K562 (cell line): ENCODE data around the gene CNOT11. TPM values are rescaled to one million over a fixed set of nuclear protein-coding genes. Genes with fewer than 3 reads are reported as not detected.

Source experiments
- ATAC-seq: fragments of 200-7000 bp; cut with Tn5 transposase; 3 replicates; pipeline ENCODE4 v1.9.1; 2020; ENCODE audit warnings: moderate library complexity
- BruUV-seq: library from RNA; stranded (reverse); fragments of 400-500 nt; replicated peaks from 2 replicates; lab custom pipeline; 2021; lab: Mats Ljungman, UMichigan
- CTCF ChIA-PET: fragments of 300-600 bp; formaldehyde crosslinking; extraction: SDS; loops from one replicate; lab custom pipeline; 2021; ENCODE audit warnings: low intra/inter-chr PET ratio; lab: Yijun Ruan, JAX
- POLR2A ChIA-PET: fragments of 300-600, 350-650 bp; sonication (Branson Sonifier 250); formaldehyde crosslinking; extraction: SDS; loops from one replicate; lab custom pipeline; 2021; ENCODE audit warnings: antibody characterized with exemption, inconsistent platforms; lab: Yijun Ruan, JAX
- DNase-seq, 4 experiments: peaks; one replicate each; pipeline versions ENCODE4 v3.0.0 to v3.0.0-alpha.2; 2011 to 2018; ENCODE audit warnings: low spot score in 3 of 4, mixed read lengths in 3 of 4; ENCODE audit errors: extremely low read depth in 1 of 4
- FAIRE-seq: peaks from 2 replicates; lab custom pipeline; 2011; peaks lifted over from hg19 to GRCh38; lab: Jason Lieb, UNC
- H2AFZ ChIP-seq: 2 replicates; pipeline ENCODE4 v1.6.0; 2011; ENCODE audit warnings: low read depth, low read length, control low read depth, inconsistent platforms
- H3K27ac ChIP-seq: fragments of 200-600 bp; 3 replicates; pipeline ENCODE4 v1.8.0; 2011; ENCODE audit warnings: low read depth, mild to moderate bottlenecking, control low read depth, inconsistent platforms, low read length, moderate library complexity, mixed read lengths; ENCODE audit errors: extremely low read depth
- H3K27me3 ChIP-seq, 2 experiments: fragments of 300-600 bp in 1 of 2; 2 replicates in 1 of 2; 3 replicates in 1 of 2; pipeline versions ENCODE4 v1.6.0 to v1.8.0; 2011; ENCODE audit warnings: inconsistent platforms in 2 of 2, low read length in 2 of 2, mild to moderate bottlenecking in 1 of 2, mixed read lengths in 1 of 2, moderate library complexity in 1 of 2; ENCODE audit not compliant: control insufficient read depth in 2 of 2, insufficient read depth in 2 of 2
- H3K36me3 ChIP-seq: fragments of 300-600 bp; 3 replicates; pipeline ENCODE4 v1.8.0; 2011; ENCODE audit warnings: mild to moderate bottlenecking, low read length, inconsistent platforms; ENCODE audit not compliant: control insufficient read depth, insufficient read depth
- H3K4me1 ChIP-seq, 2 experiments: fragments of 200-600 bp in 1 of 2; replicated peaks in 1 of 2; 2 replicates in 1 of 2; 3 replicates in 1 of 2; pipeline versions ENCODE4 v1.5.1 to v1.8.0; 2011; ENCODE audit warnings: inconsistent platforms in 2 of 2, low read length in 2 of 2, mild to moderate bottlenecking in 1 of 2, mixed read lengths in 1 of 2, moderate library complexity in 1 of 2; ENCODE audit not compliant: control insufficient read depth in 2 of 2, insufficient read depth in 2 of 2
- H3K4me2 ChIP-seq: 2 replicates; pipeline ENCODE4 v1.6.1; 2011; ENCODE audit warnings: low read length, control low read depth, inconsistent platforms, mixed read lengths; ENCODE audit not compliant: insufficient read depth
- H3K4me3 ChIP-seq: fragments of 200-600 bp; sonication (generic), shearing (Covaris generic); 2 replicates; pipeline ENCODE4 v1.5.1; 2016; ENCODE audit warnings: control low read depth, inconsistent platforms
- H3K79me2 ChIP-seq: fragments of 200-600 bp; 3 replicates; pipeline ENCODE4 v1.8.0; 2011; ENCODE audit warnings: low read length, inconsistent platforms; ENCODE audit not compliant: control insufficient read depth, insufficient read depth
- H3K9ac ChIP-seq, 2 experiments: 2 replicates each; pipeline versions ENCODE4 v1.6.0 to v1.6.1; 2011; ENCODE audit warnings: low read depth in 2 of 2, low read length in 2 of 2, control low read depth in 1 of 2, inconsistent platforms in 1 of 2, mild to moderate bottlenecking in 1 of 2, mixed read lengths in 1 of 2; ENCODE audit not compliant: insufficient read depth in 1 of 2
- H3K9me1 ChIP-seq: one replicate; pipeline ENCODE4 v1.6.0; 2011; ENCODE audit warnings: inconsistent platforms, mild to moderate bottlenecking, low read length, moderate library complexity; ENCODE audit not compliant: control insufficient read depth, insufficient read depth
- H3K9me3 ChIP-seq: replicated peaks from 2 replicates; pipeline ENCODE4 v1.5.1; 2011; ENCODE audit warnings: low read depth, low read length, inconsistent platforms; ENCODE audit not compliant: control insufficient read depth, insufficient read depth
- H4K20me1 ChIP-seq: replicated peaks from 2 replicates; pipeline ENCODE4 v1.6.1; 2011; ENCODE audit warnings: low read length, inconsistent platforms, mixed read lengths; ENCODE audit not compliant: control insufficient read depth, insufficient read depth
- ARID1B ChIP-seq: fragments of 450-650 bp; IDR thresholded peaks from 2 replicates; pipeline ENCODE4 v1.6.1; 2016; ENCODE audit warnings: antibody characterized with exemption, mild to moderate bottlenecking, inconsistent platforms
- PML ChIP-seq: IDR thresholded peaks from 2 replicates; pipeline ENCODE4 v1.6.1; 2012; ENCODE audit warnings: low read length, inconsistent platforms
- POLR2B ChIP-seq: fragments of 450-650 bp; IDR thresholded peaks from 2 replicates; pipeline ENCODE4 v1.6.1; 2018; ENCODE audit warnings: low read depth; ENCODE audit not compliant: partially characterized antibody
- ZNF431 ChIP-seq: sonication (generic); formaldehyde crosslinking; IDR thresholded peaks from 2 replicates; pipeline ENCODE4 v1.8.0; 2022; ENCODE audit warnings: mild to moderate bottlenecking, missing genetic modification reagents
- WGBS: fragments of 100-300 bp; shearing (Covaris generic); methylation state at CpG from one replicate; pipeline ENCODE4 v1.1.6; 2016; ENCODE audit warnings: low coverage, mixed read lengths; ENCODE audit not compliant: insufficient coverage; ENCODE audit errors: missing lambda C conversion rate; 5-methylcytosine and 5-hydroxymethylcytosine counted together
- in situ Hi-C: fragments of 300-500 bp; cut with MboI; formaldehyde crosslinking; loops from 4 replicates; pipeline ENCODE4 v1.15.0; 2018; ENCODE audit warnings: inconsistent platforms, mixed read lengths
- intact Hi-C: fragments of 100-400 bp; cut with micrococcal nuclease; formaldehyde crosslinking; loops from 2 replicates; pipeline ENCODE4 v1.14.2; 2022
- polyA plus RNA-seq, 8 experiments: library from polyadenylated mRNA; depleted of rRNA in 4 of 8; stranded (reverse) in 5 of 8; unstranded in 3 of 8; fragments of >200 nt; fragmentation: Nextera tagmentation in 2 of 8; fragmentation: Illumina TruSeq in 1 of 8; extraction: Ambion mirVana in 2 of 8; extraction: Trizol in 1 of 8; gene quantifications; 2 replicates each; pipeline versions ENCODE4 v1.2.1 to v1.2.3, GENCODE V29; 2011 to 2014; ENCODE audit warnings: inconsistent platforms in 1 of 8, missing spikeins in 1 of 8
- total RNA-seq, 7 experiments: library from RNA; depleted of rRNA in 6 of 7; stranded (reverse); fragments of >200 nt in 6 of 7; fragmentation: Illumina TruSeq in 2 of 7; extraction: Trizol in 2 of 7; gene quantifications; 2 replicates each; pipeline versions ENCODE4 v1.2.1 to v1.2.3, GENCODE V29; 2011 to 2021; ENCODE audit warnings: low replicate concordance in 1 of 7
- TF ChIP-seq, protein P1 (sequence below), 2 experiments: fragments of 200-800 bp in 1 of 2; sonication (Bioruptor generic) in 1 of 2; sonication (generic) in 1 of 2; formaldehyde crosslinking in 1 of 2; IDR thresholded peaks in 1 of 2; conservative IDR thresholded peaks in 1 of 2; 2 replicates each; pipeline versions ENCODE4 v1.5.0 to v1.6.1; 2016 to 2020; ENCODE audit warnings: missing compliant biosample characterization in 1 of 2, missing genetic modification characterization in 1 of 2, missing genetic modification reagents in 1 of 2

Gene CNOT11
- total and polyA plus RNA-seq, 9 of the 15 experiments (the other 6 are each of a cell fraction or from before 2014, with no cell fraction given) = 12.7 to 163 (median 64.2) TPM

DNA sequence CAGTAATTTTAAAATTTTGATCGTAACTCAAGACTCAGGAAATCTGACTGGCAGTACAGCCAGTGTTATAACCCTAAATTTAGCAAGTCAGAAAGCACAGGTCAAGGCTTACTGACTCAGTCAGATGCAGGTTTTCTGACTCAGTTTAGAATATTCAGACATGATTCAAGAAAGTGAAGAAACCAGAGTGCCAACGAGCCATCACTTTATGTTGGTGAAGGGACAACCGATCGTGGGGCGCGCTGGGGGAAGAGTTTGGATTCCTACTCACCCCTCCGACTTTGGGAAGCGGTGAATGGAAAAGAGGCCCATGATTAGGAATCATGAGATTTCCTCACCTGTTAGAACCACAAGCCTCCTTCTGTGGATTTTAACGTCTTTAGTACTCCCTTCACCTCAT, 54.8 kb downstream of the CNOT11 start:
- H3K4me3 ChIP-seq = peak overlapping the region; percentile 72
- H3K27ac ChIP-seq = peak overlapping the region; percentile 91
- peak overlapping the region; percentile 85 to 99 for H3K9ac ChIP-seq
- peaks cover 60% of the 10 kb centered on the region for H3K79me2 ChIP-seq
- no peaks in the 10 kb centered on the region for H3K9me1 ChIP-seq
- no peaks in the 10 kb centered on the region for H3K27me3 ChIP-seq
- ChIA-PET CTCF (no interaction called here), POLR2A (interaction anchor here (0.8 to 0.9 kb wide), 2 partner anchors 9 to 54 kb away, joined by 3 to 4 read pairs; no protein-coding TSS in a partner anchor)
- H4K20me1 ChIP-seq = peaks cover 24% of the 10 kb centered on the region
- peak overlapping the region; percentile 92 for H3K4me2 ChIP-seq
- no peaks in the 10 kb centered on the region for H3K9me3 ChIP-seq
- DNase-seq = peak in 1 of 4 experiments; percentile 8
- peak overlapping the region; percentile 99 for H2AFZ ChIP-seq
- FAIRE-seq = no peak
- peaks cover 16 to 28% of the 10 kb centered on the region in 2 experiments; a peak in 4 of 5 replicates for H3K4me1 ChIP-seq
- intact Hi-C loops = no loop called here
- WGBS = 0% methylated on average over 9 of the region's 9 CpGs
- ATAC-seq = no peak
- TF ChIP-seq ARID1B (no peak), ZNF431 (CRISPR knock-in tag) (no peak), PML (0 out of 2 replicates have a peak, but pooled peaks have one; percentile 2), POLR2B (no peak)
- TF ChIP-seq, protein P1, sequence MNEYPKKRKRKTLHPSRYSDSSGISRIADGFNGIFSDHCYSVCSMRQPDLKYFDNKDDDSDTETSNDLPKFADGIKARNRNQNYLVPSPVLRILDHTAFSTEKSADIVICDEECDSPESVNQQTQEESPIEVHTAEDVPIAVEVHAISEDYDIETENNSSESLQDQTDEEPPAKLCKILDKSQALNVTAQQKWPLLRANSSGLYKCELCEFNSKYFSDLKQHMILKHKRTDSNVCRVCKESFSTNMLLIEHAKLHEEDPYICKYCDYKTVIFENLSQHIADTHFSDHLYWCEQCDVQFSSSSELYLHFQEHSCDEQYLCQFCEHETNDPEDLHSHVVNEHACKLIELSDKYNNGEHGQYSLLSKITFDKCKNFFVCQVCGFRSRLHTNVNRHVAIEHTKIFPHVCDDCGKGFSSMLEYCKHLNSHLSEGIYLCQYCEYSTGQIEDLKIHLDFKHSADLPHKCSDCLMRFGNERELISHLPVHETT (CRISPR knock-in tag; conservative IDR thresholded peaks at IDR 0.05 in 1 of 2, IDR thresholded peaks at IDR 0.05 in 1 of 2) = no peak
- TF ChIP-seq, all 486 proteins: peak for 1
- peaks cover 32% of the 10 kb centered on the region for H3K36me3 ChIP-seq
- BruUV-seq = no TSS peak
- in situ Hi-C loops = no loop called here
